ENCODE results near the gene SMIM14. TPM values are rescaled to one million over a fixed set of nuclear protein-coding genes. Genes with fewer than 3 reads are reported as not detected.
"Not testable (repeated sequence)": the region's sequence is repeated elsewhere in the genome, so short reads cannot be mapped to it uniquely, and the experiment has no call there.

The SMIM14 gene
- 20.1 and 32.0 TPM in 2 replicates for total RNA-seq (2014; rRNA removed)
- 12.7 TPM for polyA plus RNA-seq (2012)

DNA sequence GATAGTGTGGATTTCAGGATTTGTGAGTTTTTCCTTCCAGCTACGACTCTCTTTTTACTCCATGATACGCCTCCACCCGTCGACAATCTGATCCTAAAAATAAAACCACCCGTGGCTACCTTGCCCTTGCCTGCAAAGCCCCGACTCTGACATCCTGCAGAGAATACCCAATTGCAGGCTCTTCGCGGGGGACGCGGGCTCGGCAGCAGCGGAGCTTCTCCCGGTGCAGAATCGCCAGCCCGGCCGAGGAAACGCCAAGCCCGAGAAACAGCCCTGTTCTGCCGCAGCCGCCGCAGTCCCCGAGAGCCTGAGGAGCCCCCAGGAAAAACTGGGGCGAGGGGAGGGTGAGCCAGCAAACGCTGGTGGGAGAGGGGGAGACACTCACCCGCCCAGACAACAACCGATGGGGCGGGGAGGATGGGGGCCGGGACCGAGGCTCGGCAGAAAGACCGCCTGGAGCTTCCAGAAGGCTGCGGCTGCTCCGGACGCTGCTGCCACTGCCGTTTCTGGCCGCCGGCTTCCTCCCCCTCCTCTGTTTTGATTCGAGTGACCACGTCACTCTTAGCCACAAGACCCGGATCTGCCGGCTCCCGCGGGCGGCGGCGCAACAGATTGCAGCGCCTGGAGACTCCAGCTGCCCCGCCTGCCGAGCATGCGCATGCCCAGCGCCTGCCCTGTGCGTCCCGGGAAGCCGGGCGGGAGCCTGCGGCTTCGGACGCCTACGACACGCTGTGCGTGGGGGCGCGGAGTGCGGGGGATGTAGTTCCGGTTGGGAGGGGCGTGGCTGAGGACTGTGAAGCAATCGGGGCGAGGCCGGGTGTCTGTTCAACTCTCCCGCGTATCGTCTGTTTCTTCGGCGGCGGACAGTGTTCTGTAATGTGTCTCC is at the start of gene SMIM14:
SMIM14 (minus strand) TSS at position 512 of the 886 bp plus-strand sequence. CDS start 33,720 bp downstream, outside the sequence.
- peak; percentile 97 for DNase-seq (ENCODE audit: low read depth)

DNA sequence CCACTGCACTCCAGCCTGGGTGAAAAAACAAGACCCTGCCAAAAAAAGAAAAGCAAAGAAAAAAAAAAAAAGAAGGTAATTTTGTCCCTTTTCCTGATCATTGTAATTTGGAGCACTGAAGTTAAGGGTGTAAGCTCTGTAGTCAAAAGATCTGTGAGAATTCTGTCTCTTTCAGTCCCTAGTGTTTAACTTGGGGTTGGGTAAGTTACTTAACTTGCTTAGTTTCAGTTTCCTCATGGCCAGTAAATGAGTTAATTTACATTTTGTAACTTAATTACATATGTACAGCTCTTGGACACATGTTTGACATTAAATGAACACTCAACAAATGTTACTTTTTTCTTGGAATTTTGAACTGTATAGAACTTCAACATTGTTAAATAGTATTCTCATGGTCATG is 48.3 kb upstream of the SMIM14 start:
- DNase-seq (ENCODE audit: low read depth): no peak

- no peak for DNase-seq (ENCODE audit: low read depth)
These were observed 47.3 kb upstream of the SMIM14 start for GRCh38 chr4:39685990-39686389.

DNA sequence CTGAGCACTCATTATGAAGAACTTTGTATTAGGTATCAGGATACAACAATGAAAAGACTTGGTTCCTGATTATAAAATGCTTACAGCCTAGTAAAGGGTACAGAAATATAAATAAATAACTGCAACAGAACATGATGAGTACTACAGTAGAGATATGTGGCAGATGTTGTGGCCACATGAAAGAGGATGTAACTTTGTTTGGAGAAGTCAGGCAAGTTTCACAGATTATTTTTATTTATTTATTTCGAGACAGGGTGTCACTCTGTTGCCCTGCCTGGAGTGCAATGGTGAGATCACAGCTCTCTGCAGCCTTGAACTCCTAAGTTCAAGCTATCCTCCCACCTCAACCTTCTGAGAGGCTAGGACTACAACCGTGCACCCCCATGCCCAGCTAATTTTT is 43.5 kb upstream of the SMIM14 start:
- no peak for DNase-seq (ENCODE audit: low read depth)

- DNase-seq (ENCODE audit: low read depth): not testable (repeated sequence)
These were observed 42.3 kb upstream of the SMIM14 start for GRCh38 chr4:39681003-39681402.

DNA sequence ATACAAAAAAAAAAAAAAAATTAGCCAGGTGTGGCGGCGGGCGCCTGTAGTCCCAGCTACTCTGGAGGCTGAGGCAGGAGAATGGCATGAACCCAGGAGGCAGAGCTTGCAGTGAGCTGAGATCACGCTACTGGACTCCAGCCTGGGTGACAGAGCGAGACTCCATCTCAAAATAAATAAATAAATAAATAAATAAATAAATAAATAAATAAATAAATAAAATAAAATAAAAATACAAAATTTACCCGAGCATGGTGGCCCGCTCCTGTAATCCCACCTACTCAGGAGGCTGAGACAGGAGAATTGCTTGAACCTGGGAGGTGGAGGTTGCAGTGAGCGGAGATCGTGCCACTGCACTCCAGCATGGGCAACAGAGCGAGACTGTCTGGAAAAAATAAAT is 37.0 kb upstream of the SMIM14 start:
- DNase-seq (ENCODE audit: low read depth): not testable (repeated sequence)

GRCh38 chr4:39670296-39670695 is 31.6 kb upstream of the SMIM14 start:
- not testable (repeated sequence) for DNase-seq (ENCODE audit: low read depth)

GRCh38 chr4:39668887-39669286 is 30.2 kb upstream of the SMIM14 start:
- DNase-seq (ENCODE audit: low read depth): no peak

GRCh38 chr4:39667706-39668105 is 29.0 kb upstream of the SMIM14 start:
- DNase-seq (ENCODE audit: low read depth): no peak

- DNase-seq (ENCODE audit: low read depth): peak; percentile 63
These were observed 26.4 kb upstream of the SMIM14 start for GRCh38 chr4:39664828-39665731.

- DNase-seq (ENCODE audit: low read depth): no peak
These were observed 24.0 kb upstream of the SMIM14 start for GRCh38 chr4:39662683-39663082.

DNA sequence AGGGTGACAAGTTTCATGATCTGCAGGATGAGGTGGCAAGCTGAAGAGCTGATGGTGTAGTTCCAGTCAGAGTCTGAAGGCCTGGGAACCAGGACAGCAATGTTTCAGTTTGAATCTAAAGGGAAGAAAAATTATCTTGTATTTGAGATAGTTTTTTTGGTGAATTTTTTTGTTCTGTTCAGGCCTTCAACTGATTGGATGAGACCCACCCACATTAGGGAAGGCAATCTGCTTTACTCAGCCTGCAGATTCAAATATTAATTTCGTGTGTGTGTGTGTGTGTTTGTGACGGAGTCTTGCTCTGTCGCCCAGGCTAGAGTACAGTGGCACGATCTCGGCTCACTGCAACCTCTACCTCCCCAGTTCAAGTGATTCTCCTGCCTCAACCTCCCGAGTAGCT is 22.1 kb upstream of the SMIM14 start:
- DNase-seq (ENCODE audit: low read depth): no peak

DNA sequence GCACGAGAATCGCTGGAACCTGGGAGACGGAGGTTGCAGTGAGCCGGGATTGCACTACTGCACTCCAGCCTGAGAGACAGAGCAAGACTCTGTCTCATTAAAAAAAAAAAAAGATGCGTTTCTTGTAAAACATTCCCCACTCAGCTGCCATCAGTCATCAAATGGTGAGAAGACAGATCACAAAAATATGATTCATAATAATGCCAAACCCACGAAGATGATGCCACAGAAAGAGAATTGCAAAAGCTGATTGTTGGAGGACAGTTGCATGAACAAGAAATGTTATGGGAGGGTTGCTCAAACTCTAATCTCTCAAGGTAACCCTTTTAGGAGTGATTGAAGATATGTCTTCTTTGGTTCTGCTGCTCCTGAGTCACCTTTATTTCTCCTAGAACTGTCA is 21.4 kb upstream of the SMIM14 start:
- DNase-seq (ENCODE audit: low read depth): peak; percentile 96

DNA sequence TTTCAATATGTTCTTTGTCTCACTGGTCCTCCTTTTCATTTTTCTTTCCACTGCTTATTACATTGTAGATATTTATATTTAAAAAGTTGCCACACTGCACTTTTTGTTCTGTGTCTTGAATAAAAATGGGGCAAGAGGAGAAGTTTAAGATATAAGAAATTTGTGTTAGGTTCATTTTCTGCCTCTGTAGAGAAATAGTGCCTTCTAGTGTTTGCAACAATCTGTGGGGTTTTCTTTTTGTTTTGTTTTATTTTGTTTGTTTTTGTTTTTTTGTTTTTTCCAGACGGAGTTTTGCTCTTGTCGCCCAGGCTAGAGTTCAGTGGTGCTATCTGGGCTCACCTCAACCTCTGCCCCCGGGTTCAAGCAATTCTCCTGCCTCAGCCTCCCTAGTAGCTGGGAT is 20.1 kb upstream of the SMIM14 start:
- no peak for DNase-seq (ENCODE audit: low read depth)

GRCh38 chr4:39657465-39657864 is 18.8 kb upstream of the SMIM14 start:
- DNase-seq (ENCODE audit: low read depth): no peak

GRCh38 chr4:39656638-39657037 is 18.0 kb upstream of the SMIM14 start:
- not testable (repeated sequence) for DNase-seq (ENCODE audit: low read depth)

GRCh38 chr4:39655876-39656275 is 17.2 kb upstream of the SMIM14 start:
- DNase-seq (ENCODE audit: low read depth): peak; percentile 75

DNA sequence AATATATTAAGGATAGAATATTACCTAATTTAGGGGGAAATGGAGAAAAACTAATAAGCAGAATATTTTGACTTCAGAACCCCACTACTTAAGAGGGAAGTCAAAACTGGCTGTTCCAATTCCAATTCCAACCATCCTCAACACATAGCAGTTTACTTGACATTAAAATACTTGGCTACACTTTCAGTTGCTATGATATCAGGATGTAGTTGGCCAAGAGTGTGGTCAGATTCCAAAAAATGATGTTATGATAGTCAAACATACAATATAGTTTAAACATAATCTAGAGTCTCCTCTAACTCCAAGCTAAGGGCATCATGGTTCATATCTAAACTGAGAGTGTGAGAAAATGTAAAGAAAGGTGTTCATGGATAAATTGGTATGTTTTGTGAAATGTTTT is 16.5 kb upstream of the SMIM14 start:
- DNase-seq (ENCODE audit: low read depth): peak; percentile 28

DNA sequence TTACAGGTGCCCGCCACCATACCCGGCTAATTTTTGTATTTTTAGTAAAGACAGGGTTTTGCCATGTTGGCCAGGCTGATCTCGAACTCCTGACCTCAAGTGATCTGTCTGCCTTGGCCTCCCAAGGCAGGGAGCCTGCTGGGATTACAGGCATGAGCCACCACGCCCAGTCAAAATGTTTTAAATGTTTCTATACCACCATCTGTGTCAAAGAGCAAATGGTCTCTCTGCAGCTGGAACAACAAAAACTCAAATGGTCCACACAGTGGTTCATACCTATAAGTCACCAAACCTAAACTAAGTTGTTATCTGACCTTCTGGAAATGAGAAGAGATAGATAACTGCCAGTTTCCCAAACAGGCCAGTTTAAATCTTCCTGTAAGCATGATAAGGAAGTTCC is 12.9 kb upstream of the SMIM14 start:
- DNase-seq (ENCODE audit: low read depth): not testable (repeated sequence)

- no peak for DNase-seq (ENCODE audit: low read depth)
These were observed 11.1 kb upstream of the SMIM14 start for GRCh38 chr4:39649639-39650265.

GRCh38 chr4:39648827-39649558 is 10.3 kb upstream of the SMIM14 start:
- DNase-seq (ENCODE audit: low read depth): no peak

Measured in LHCN-M2 (cell line).